HepG2 (cell line): ENCODE measurements around the gene SLC26A4. TPM values are rescaled to one million over a fixed set of nuclear protein-coding genes. Genes with fewer than 3 reads are reported as not detected.

Experiments used
- ATAC-seq: fragments of 200-7000 bp; cut with Tn5 transposase; 3 replicates; pipeline ENCODE4 v1.9.1; 2020; ENCODE audit warnings: mild to moderate bottlenecking, moderate library complexity
- BruUV-seq: library from RNA; stranded (reverse); fragments of 400-500 nt; replicated peaks from 2 replicates; lab custom pipeline; 2021; lab: Mats Ljungman, UMichigan
- CTCF ChIA-PET: fragments of 300-600 bp; formaldehyde crosslinking; extraction: SDS; loops from one replicate; lab custom pipeline; 2021; ENCODE audit warnings: low total read pairs, inconsistent platforms, low intra/inter-chr PET ratio; lab: Yijun Ruan, JAX
- POLR2A ChIA-PET: fragments of 350-600 bp; sonication (Branson Sonifier 250); formaldehyde crosslinking; loops from one replicate; lab custom pipeline; 2020; ENCODE audit warnings: antibody characterized with exemption, inconsistent platforms; lab: Yijun Ruan, JAX
- DNase-seq: peaks from one replicate; pipeline ENCODE4 v3.0.0-alpha.2; 2015; ENCODE audit warnings: low spot score
- FAIRE-seq: peaks from 3 replicates; lab custom pipeline; 2011; peaks lifted over from hg19 to GRCh38; lab: Jason Lieb, UNC
- H2AFZ ChIP-seq: one replicate; pipeline ENCODE4 v1.6.1; 2011; ENCODE audit warnings: low read length, inconsistent platforms
- H3K27ac ChIP-seq: fragments of 300-600 bp; 3 replicates; pipeline ENCODE4 v1.8.0; 2011; ENCODE audit warnings: mixed run types, mild to moderate bottlenecking, mixed read lengths, low read length, inconsistent platforms; ENCODE audit not compliant: insufficient read depth; ENCODE audit errors: extremely low read length
- H3K27me3 ChIP-seq, 2 experiments: fragments of 200-600 bp in 1 of 2; 2 replicates in 1 of 2; 3 replicates in 1 of 2; pipeline versions ENCODE4 v1.6.0 to v1.8.0; 2011; ENCODE audit warnings: low read length in 2 of 2, mild to moderate bottlenecking in 2 of 2, moderate library complexity in 2 of 2, inconsistent platforms in 1 of 2; ENCODE audit not compliant: insufficient read depth in 2 of 2, control insufficient read depth in 1 of 2
- H3K36me3 ChIP-seq, 2 experiments: fragments of 200-600 bp in 1 of 2; replicated peaks in 1 of 2; 2 replicates in 1 of 2; 3 replicates in 1 of 2; pipeline versions ENCODE4 v1.5.1 to v1.8.0; 2011; ENCODE audit warnings: low read length in 2 of 2, inconsistent platforms in 1 of 2; ENCODE audit not compliant: insufficient read depth in 2 of 2, control insufficient read depth in 1 of 2
- H3K4me1 ChIP-seq: 2 replicates; pipeline ENCODE4 v1.5.1; 2012; ENCODE audit warnings: low read length, inconsistent platforms; ENCODE audit not compliant: insufficient read depth
- H3K4me2 ChIP-seq: 2 replicates; pipeline ENCODE4 v1.6.0; 2011; ENCODE audit warnings: low read depth, low read length, inconsistent platforms
- H3K4me3 ChIP-seq, 3 experiments: fragments of 200-600 bp in 1 of 3; sonication (generic), shearing (Covaris generic) in 1 of 3; replicated peaks in 1 of 3; 2 replicates each; pipeline ENCODE4 v1.5.1; 2011 to 2016; ENCODE audit warnings: low read length in 3 of 3, inconsistent platforms in 2 of 3, low read depth in 2 of 3, mild to moderate bottlenecking in 2 of 3, control low read depth in 1 of 3, mixed read lengths in 1 of 3; ENCODE audit not compliant: insufficient read depth in 1 of 3
- H3K79me2 ChIP-seq: one replicate; pipeline ENCODE4 v1.6.1; 2011; ENCODE audit warnings: low read length, inconsistent platforms; ENCODE audit not compliant: insufficient read depth
- H3K9ac ChIP-seq: 2 replicates; pipeline ENCODE4 v1.6.0; 2011; ENCODE audit warnings: mild to moderate bottlenecking, low read depth, low read length, inconsistent platforms; ENCODE audit not compliant: insufficient read depth
- H3K9me3 ChIP-seq: 2 replicates; pipeline ENCODE4 v1.5.1; 2012; ENCODE audit warnings: mild to moderate bottlenecking, low read length
- H4K20me1 ChIP-seq: 2 replicates; pipeline ENCODE4 v1.6.0; 2011; ENCODE audit warnings: inconsistent platforms, mild to moderate bottlenecking, low read length, moderate library complexity; ENCODE audit not compliant: insufficient read depth
- BHLHE40 ChIP-seq: IDR thresholded peaks from 2 replicates; pipeline ENCODE4 v1.6.1; 2011; ENCODE audit warnings: low read length, improper control_type of control experiment
- GABPA ChIP-seq, 2 experiments: IDR thresholded peaks; 2 replicates each; pipeline ENCODE4 v1.6.1; 2011 to 2016; ENCODE audit warnings: low read depth in 2 of 2, low read length in 1 of 2, missing biosample characterization in 1 of 2, missing genetic modification characterization in 1 of 2
- HDAC2 ChIP-seq: sonication (generic); formaldehyde crosslinking; IDR thresholded peaks from 2 replicates; pipeline ENCODE4 v1.4.0; 2020; ENCODE audit warnings: missing genetic modification reagents
- KMT2B ChIP-seq: IDR thresholded peaks from 2 replicates; pipeline ENCODE4 v1.6.1; 2016; ENCODE audit warnings: missing genetic modification reagents, missing compliant biosample characterization
- MED1 ChIP-seq: sonication (generic); formaldehyde crosslinking; IDR thresholded peaks from 2 replicates; pipeline ENCODE4 v1.4.0; 2020; ENCODE audit warnings: missing genetic modification reagents
- PBX3 ChIP-seq: sonication (generic); formaldehyde crosslinking; IDR thresholded peaks from 2 replicates; pipeline ENCODE4 v1.8.1; 2023; ENCODE audit warnings: missing genetic modification reagents, inconsistent platforms, borderline replicate concordance
- SNAPC2 ChIP-seq: sonication (generic); formaldehyde crosslinking; IDR thresholded peaks from 2 replicates; pipeline ENCODE4 v1.8.1; 2022; ENCODE audit warnings: mild to moderate bottlenecking, missing genetic modification reagents
- SOX5 ChIP-seq: IDR thresholded peaks from 2 replicates; pipeline ENCODE4 v1.6.1; 2016; ENCODE audit warnings: borderline replicate concordance
- ZEB1 ChIP-seq: IDR thresholded peaks from 2 replicates; pipeline ENCODE4 v1.6.1; 2012; ENCODE audit warnings: mild to moderate bottlenecking, low read depth, inconsistent platforms; ENCODE audit not compliant: insufficient replicate concordance
- ZFP62 ChIP-seq: sonication (generic); formaldehyde crosslinking; IDR thresholded peaks from 2 replicates; pipeline ENCODE4 v1.4.0; 2020; ENCODE audit warnings: missing genetic modification reagents
- ZNF263 ChIP-seq: sonication (generic); formaldehyde crosslinking; IDR thresholded peaks from 2 replicates; pipeline ENCODE4 v1.4.0; 2020; ENCODE audit warnings: missing genetic modification reagents
- ZNF296 ChIP-seq: sonication (generic); formaldehyde crosslinking; conservative IDR thresholded peaks from 2 replicates; pipeline ENCODE4 v1.5.0; 2020; ENCODE audit warnings: mild to moderate bottlenecking, missing genetic modification reagents
- ZNF546 ChIP-seq: sonication (generic); formaldehyde crosslinking; conservative IDR thresholded peaks from 2 replicates; pipeline ENCODE4 v1.8.1; 2023; ENCODE audit warnings: mild to moderate bottlenecking, missing genetic modification reagents
- ZNF563 ChIP-seq: sonication (generic); formaldehyde crosslinking; IDR thresholded peaks from 2 replicates; pipeline ENCODE4 v1.8.0; 2022; ENCODE audit warnings: mild to moderate bottlenecking, moderate library complexity, missing genetic modification reagents
- ZNF577 ChIP-seq: sonication (generic); formaldehyde crosslinking; IDR thresholded peaks from 2 replicates; pipeline ENCODE4 v1.4.0; 2020; ENCODE audit warnings: mild to moderate bottlenecking, low read depth, missing genetic modification reagents, borderline replicate concordance
- ZNF773 ChIP-seq: sonication (generic); formaldehyde crosslinking; IDR thresholded peaks from 2 replicates; pipeline ENCODE4 v1.4.0; 2020; ENCODE audit warnings: missing genetic modification reagents, borderline replicate concordance
- WGBS: methylation state at CpG from one replicate; pipeline ENCODE4 v1.1.6; 2017; ENCODE audit warnings: low lambda C conversion rate; 5-methylcytosine and 5-hydroxymethylcytosine counted together
- in situ Hi-C: cut with HindIII; loops from 2 replicates; pipeline ENCODE4 v1.10.0; 2017; ENCODE audit warnings: low pct_unique_long_range_greater_than_20kb; ENCODE audit not compliant: extremely low pct_ligation_motif_present
- intact Hi-C: fragments of 100-400 bp; cut with micrococcal nuclease; formaldehyde crosslinking; loops from one replicate; pipeline ENCODE4 v1.10.0; 2022; ENCODE audit not compliant: unreplicated experiment
- polyA plus RNA-seq, 8 experiments: library from polyadenylated mRNA; depleted of rRNA in 3 of 8; stranded (reverse) in 7 of 8; unstranded in 1 of 8; fragments of >200 nt; fragmentation: Illumina TruSeq in 4 of 8; extraction: Trizol in 4 of 8; gene quantifications; 2 replicates each; pipeline versions ENCODE4 v1.2.1 to v1.2.3, GENCODE V29; 2011 to 2016; ENCODE audit warnings: low read depth in 4 of 8, missing spikeins in 1 of 8, mixed read lengths in 1 of 8; ENCODE audit not compliant: insufficient read depth in 1 of 8
- total RNA-seq, 5 experiments: library from RNA; depleted of rRNA; stranded (reverse); fragments of >200 nt; fragmentation: Illumina TruSeq; extraction: Trizol; gene quantifications; 2 replicates each; pipeline ENCODE4 v1.2.3, GENCODE V29; 2016; ENCODE audit warnings: low read depth in 1 of 5
- TF ChIP-seq, protein P1 (sequence below): IDR thresholded peaks from 2 replicates; pipeline ENCODE4 v1.6.1; 2016

SLC26A4 gene
- total and polyA plus RNA-seq, 2 of the 13 experiments (the other 11 are each of a cell fraction or from before 2014, with no cell fraction given): 0.08 to 0.11 TPM

DNA sequence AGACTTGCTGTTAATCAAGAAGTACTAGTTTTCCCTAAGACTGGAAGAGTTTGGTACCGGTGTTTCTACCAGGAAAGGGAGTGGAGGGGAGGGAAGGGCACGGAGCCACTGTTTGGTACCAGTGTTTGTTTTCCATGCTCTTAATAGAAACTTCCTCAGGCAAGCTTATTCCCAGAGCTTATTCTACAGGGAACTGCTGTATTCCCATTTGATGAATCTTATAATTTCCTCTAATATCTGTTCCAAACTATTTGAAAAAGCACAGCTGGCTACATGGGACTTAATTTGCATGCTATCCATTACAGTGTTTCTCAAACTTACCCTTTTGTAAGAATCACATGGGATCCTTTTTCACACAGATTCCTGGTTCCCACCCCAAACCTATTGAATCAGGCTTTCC lies 23.7 kb downstream of the SLC26A4 start (continued):
- TF ChIP-seq BHLHE40: no peak
- TF ChIP-seq SOX5 (CRISPR knock-in tag): no peak

GRCh38 chr7:107684947-107685463 lies 24.4 kb downstream of the SLC26A4 start:
- 7% methylated on average over 1 of the region's 1 CpG for WGBS
- no peaks in the 10 kb centered on the region for H3K9me3 ChIP-seq
- ChIA-PET POLR2A (no interaction called here), CTCF (no interaction called here)
- H3K27me3 ChIP-seq: peaks cover 0 to 9% of the 10 kb centered on the region in 2 experiments; a peak in 2 of 5 replicates
- intact Hi-C loops: no loop called here
- H2AFZ ChIP-seq: no peak overlapping the region
- H3K4me3 ChIP-seq: no peak overlapping the region
- no peak for DNase-seq
- no peak for FAIRE-seq
- TF ChIP-seq PBX3 (CRISPR knock-in tag) (no peak), HDAC2 (no peak), ZNF577 (CRISPR knock-in tag) (no peak), ZNF296 (CRISPR knock-in tag) (no peak), MED1 (CRISPR knock-in tag) (no peak), ZNF563 (CRISPR knock-in tag) (no peak), GABPA (IDR thresholded peaks at IDR 0.05; ENCODE audit: low read depth, low read length) (no peak), GABPA (CRISPR knock-in tag; IDR thresholded peaks at IDR 0.05; ENCODE audit: low read depth) (no peak), ZNF263 (no peak), ZNF773 (no peak), ZEB1 (no peak), SNAPC2 (CRISPR knock-in tag) (no peak), ZNF546 (CRISPR knock-in tag) (no peak), ZFP62 (CRISPR knock-in tag) (no peak), KMT2B (no peak)
- TF ChIP-seq, protein P1, sequence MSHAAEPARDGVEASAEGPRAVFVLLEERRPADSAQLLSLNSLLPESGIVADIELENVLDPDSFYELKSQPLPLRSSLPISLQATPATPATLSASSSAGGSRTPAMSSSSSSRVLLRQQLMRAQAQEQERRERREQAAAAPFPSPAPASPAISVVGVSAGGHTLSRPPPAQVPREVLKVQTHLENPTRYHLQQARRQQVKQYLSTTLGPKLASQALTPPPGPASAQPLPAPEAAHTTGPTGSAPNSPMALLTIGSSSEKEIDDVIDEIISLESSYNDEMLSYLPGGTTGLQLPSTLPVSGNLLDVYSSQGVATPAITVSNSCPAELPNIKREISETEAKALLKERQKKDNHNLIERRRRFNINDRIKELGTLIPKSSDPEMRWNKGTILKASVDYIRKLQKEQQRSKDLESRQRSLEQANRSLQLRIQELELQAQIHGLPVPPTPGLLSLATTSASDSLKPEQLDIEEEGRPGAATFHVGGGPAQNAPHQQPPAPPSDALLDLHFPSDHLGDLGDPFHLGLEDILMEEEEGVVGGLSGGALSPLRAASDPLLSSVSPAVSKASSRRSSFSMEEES (CRISPR knock-in tag): no peak
- BruUV-seq: no TSS peak
- H3K79me2 ChIP-seq: no peaks in the 10 kb centered on the region
- no peaks in the 10 kb centered on the region for H3K36me3 ChIP-seq
- H3K27ac ChIP-seq: no peak overlapping the region
- in situ Hi-C loops: no loop called here
- no peaks in the 10 kb centered on the region for H4K20me1 ChIP-seq
- H3K4me2 ChIP-seq: no peak overlapping the region
- no peaks in the 10 kb centered on the region for H3K4me1 ChIP-seq
- H3K9ac ChIP-seq: no peak overlapping the region
- ATAC-seq: no peak; the same call in 2 of the 3 replicates
